Osteoblast (primary cell): ENCODE results near the gene ANKRD40CL. TPM values are rescaled to one million over a fixed set of nuclear protein-coding genes. Genes with fewer than 3 reads are reported as not detected.

ENCODE experiments used
- DNase-seq: peaks from one replicate; pipeline ENCODE4 v3.0.0; 2011; ENCODE audit warnings: low spot score, mixed read lengths; ENCODE audit not compliant: insufficient read length; ENCODE audit errors: missing footprints
- H2AFZ ChIP-seq: 2 replicates; pipeline ENCODE4 v1.6.0; 2011; ENCODE audit warnings: mild to moderate bottlenecking, low read length
- H3K27ac ChIP-seq: 2 replicates; pipeline ENCODE4 v1.5.1; 2011; ENCODE audit warnings: mild to moderate bottlenecking, low read depth, low read length, moderate library complexity
- H3K27me3 ChIP-seq: 2 replicates; pipeline ENCODE4 v1.6.0; 2012; ENCODE audit warnings: mild to moderate bottlenecking, control low read depth, inconsistent platforms, low read length, moderate library complexity; ENCODE audit not compliant: insufficient read depth
- H3K36me3 ChIP-seq: 2 replicates; pipeline ENCODE4 v1.5.1; 2011; ENCODE audit warnings: mild to moderate bottlenecking, low read length, control low read depth, moderate library complexity; ENCODE audit not compliant: insufficient read depth
- H3K4me1 ChIP-seq: 2 replicates; pipeline ENCODE4 v1.5.1; 2011; ENCODE audit warnings: mild to moderate bottlenecking, low read length, control low read depth, moderate library complexity; ENCODE audit not compliant: insufficient read depth
- H3K4me2 ChIP-seq: 2 replicates; pipeline ENCODE4 v1.6.0; 2011; ENCODE audit warnings: mild to moderate bottlenecking, low read length; ENCODE audit not compliant: insufficient read depth
- H3K4me3 ChIP-seq: fragments of 200-600 bp; sonication (generic); 3 replicates; pipeline ENCODE4 v1.5.1; 2012; ENCODE audit warnings: mild to moderate bottlenecking, low read length, inconsistent platforms; ENCODE audit not compliant: insufficient read depth
- H3K79me2 ChIP-seq: 2 replicates; pipeline ENCODE4 v1.6.0; 2012; ENCODE audit warnings: mild to moderate bottlenecking, low read length, control low read depth, inconsistent platforms; ENCODE audit not compliant: insufficient read depth
- H3K9me3 ChIP-seq: 2 replicates; pipeline ENCODE4 v1.5.1; 2011; ENCODE audit warnings: low read depth, low read length, control low read depth
- H4K20me1 ChIP-seq: 2 replicates; pipeline ENCODE4 v1.6.0; 2012; ENCODE audit warnings: mild to moderate bottlenecking, low read length, control low read depth; ENCODE audit not compliant: insufficient read depth
- total RNA-seq: library from RNA; depleted of rRNA; stranded (reverse); fragments of >200 nt; gene quantifications from 2 replicates; pipeline ENCODE4 v1.2.3, GENCODE V29; 2012
- TF ChIP-seq, protein P1 (sequence below): IDR thresholded peaks from 2 replicates; pipeline ENCODE4 v1.5.1; 2011; ENCODE audit warnings: mild to moderate bottlenecking, low read depth, low read length, moderate library complexity; ENCODE audit errors: extremely low read depth

The ANKRD40CL gene
- total RNA-seq, 1 donor: 0.36 TPM

DNA sequence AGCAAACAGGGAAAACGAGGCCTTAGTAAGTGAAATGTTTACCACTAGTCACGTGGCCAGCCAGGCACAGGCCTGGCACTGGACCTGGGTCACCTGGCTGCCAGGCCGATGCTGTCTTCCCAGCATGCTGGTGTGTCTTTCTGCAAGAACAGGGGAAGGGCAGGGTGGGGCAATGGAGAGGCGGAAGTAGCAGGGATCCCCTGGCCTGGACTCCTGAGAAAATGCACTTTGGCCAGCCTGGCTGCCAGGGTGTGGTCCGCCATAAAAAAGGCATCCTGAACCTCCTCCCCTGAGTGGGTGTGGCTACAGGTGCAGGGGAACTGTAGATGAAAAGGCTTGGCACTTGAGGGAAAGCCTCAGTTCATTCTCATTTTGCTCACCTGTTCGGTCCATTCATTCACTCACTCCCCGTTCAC, 1.0 kb upstream of the ANKRD40CL start:
- no peak overlapping the region for H2AFZ ChIP-seq
- H3K4me3 ChIP-seq: no peak overlapping the region
- no peaks in the 10 kb centered on the region for H3K4me1 ChIP-seq
- H4K20me1 ChIP-seq: no peaks in the 10 kb centered on the region
- H3K27me3 ChIP-seq: no peaks in the 10 kb centered on the region
- H3K27ac ChIP-seq: no peak overlapping the region
- no peaks in the 10 kb centered on the region for H3K36me3 ChIP-seq
- TF ChIP-seq, protein P1, sequence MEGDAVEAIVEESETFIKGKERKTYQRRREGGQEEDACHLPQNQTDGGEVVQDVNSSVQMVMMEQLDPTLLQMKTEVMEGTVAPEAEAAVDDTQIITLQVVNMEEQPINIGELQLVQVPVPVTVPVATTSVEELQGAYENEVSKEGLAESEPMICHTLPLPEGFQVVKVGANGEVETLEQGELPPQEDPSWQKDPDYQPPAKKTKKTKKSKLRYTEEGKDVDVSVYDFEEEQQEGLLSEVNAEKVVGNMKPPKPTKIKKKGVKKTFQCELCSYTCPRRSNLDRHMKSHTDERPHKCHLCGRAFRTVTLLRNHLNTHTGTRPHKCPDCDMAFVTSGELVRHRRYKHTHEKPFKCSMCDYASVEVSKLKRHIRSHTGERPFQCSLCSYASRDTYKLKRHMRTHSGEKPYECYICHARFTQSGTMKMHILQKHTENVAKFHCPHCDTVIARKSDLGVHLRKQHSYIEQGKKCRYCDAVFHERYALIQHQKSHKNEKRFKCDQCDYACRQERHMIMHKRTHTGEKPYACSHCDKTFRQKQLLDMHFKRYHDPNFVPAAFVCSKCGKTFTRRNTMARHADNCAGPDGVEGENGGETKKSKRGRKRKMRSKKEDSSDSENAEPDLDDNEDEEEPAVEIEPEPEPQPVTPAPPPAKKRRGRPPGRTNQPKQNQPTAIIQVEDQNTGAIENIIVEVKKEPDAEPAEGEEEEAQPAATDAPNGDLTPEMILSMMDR: no peak
- H3K4me2 ChIP-seq: no peak overlapping the region
- no peaks in the 10 kb centered on the region for H3K79me2 ChIP-seq
- no peak for DNase-seq
- no peaks in the 10 kb centered on the region for H3K9me3 ChIP-seq

DNA sequence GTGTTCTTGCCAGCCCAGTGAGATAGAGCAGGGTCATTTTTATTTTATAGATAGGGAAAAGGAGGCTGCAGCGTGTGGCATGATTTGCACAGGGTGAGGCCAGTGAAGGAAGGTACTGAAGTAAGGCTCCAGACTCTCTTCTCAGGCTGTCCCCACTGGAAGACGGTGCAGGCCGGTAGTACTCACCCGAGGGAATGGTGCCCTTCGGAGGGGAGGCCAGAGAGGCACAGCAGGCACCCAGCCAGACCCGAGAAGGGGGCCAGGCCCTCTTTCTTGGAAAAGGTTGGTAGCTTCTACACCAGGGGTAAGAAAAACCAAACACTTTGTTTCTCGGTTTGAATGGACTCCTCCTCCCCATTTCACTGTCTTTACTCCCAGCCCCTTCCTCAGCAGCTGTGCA, 288 bp downstream of the ANKRD40CL start:
- Histone ChIP-seq H3K4me3 (no peak overlapping the region), H3K4me1 (peaks cover 3% of the 10 kb centered on the region), H3K36me3 (no peaks in the 10 kb centered on the region), H3K27ac (no peak overlapping the region), H2AFZ (no peak overlapping the region), H3K9me3 (no peaks in the 10 kb centered on the region), H3K27me3 (no peaks in the 10 kb centered on the region), H3K79me2 (no peaks in the 10 kb centered on the region), H4K20me1 (no peaks in the 10 kb centered on the region), H3K4me2 (no peak overlapping the region)
- DNase-seq: no peak
- TF ChIP-seq, protein P1: no peak

DNA sequence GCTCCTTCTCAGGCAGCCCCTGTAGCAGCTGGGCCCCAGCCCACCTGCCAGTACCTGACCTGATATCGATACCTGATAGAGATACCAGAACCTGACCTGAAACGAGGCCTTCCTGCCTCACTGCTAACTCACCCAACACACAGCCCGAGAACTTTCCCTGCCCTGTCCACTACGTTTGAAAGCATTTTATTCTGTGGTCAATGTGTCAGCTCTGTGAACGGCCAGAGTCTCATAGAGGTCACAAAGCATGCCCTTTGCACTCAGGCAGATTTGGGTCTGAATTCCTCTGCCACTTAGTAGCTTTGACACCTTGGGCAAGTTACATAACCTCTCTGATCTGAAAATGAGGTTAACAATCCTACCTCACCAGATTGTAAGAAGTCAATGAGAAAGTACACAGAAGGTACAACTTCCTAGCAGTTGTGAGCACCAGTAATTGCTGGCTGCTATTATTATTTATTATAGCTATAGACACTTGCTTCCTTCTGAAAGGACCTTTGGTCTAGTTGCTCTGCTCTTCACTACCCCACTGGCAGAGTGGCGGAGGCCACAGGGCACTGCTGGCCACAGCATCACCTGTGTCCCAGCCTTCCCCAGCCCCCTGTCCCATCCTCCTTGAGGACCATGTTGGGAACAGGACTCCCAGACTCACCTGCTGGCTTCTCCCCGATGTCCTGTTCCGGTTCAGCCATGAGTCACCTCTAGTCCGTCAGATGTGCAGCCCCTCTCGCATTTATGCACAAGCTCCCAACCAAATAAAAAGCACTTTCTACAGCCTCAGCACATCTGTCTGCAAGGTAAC, 895 bp downstream of the ANKRD40CL start:
- no peaks in the 10 kb centered on the region for H3K27me3 ChIP-seq

More for the DNA sequence above, 895 bp downstream of the ANKRD40CL start:
- Histone ChIP-seq H3K4me1 (peaks cover 3% of the 10 kb centered on the region), H3K9me3 (no peaks in the 10 kb centered on the region), H3K79me2 (no peaks in the 10 kb centered on the region), H2AFZ (peak overlapping the region; percentile 81), H3K36me3 (no peaks in the 10 kb centered on the region), H3K27ac (no peak overlapping the region), H3K4me3 (no peak overlapping the region), H3K4me2 (no peak overlapping the region), H4K20me1 (no peaks in the 10 kb centered on the region)
- TF ChIP-seq, protein P1: no peak
- no peak for DNase-seq
